GM18502 (cell line): ENCODE results near the gene HMGN3.
A peak's percentile ranks its signal among the peaks of the same experiment; 100 is the strongest.

Experiments used
- ATAC-seq: cut with Tn5 transposase; IDR thresholded peaks from one replicate; pipeline ENCODE4 v1.9.1; 2021; ENCODE audit warnings: mild to moderate bottlenecking; ENCODE audit not compliant: unreplicated experiment, poor library complexity

The HMGN3 gene

DNA sequence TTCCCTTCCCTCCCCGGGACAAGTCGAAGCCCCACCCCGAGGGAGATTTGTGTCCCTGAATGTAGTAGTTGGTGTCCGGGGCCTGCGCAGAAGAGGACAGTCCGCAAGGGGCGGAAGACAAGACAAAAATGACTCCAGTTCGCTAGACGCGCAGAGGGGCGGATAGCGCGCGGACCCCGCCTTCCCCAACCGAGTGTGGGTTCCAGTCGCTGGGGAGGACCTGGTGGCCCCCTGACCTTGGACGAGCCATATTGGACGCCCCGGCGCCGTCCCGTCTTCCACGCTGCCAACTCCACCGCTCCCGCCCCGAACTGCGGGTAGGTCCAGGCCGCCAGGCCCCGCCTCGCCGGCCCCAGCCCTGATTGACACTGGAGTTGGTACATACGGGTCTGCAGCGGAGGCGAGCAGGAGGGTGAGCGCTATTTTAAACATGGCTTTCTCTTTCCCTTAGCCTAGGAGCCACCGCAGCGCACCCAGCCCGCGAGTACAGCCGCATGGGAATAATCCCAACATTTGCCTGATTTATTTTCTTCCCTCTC lies 802 bp downstream of the HMGN3 start:
- peak; percentile 74 for ATAC-seq

DNA sequence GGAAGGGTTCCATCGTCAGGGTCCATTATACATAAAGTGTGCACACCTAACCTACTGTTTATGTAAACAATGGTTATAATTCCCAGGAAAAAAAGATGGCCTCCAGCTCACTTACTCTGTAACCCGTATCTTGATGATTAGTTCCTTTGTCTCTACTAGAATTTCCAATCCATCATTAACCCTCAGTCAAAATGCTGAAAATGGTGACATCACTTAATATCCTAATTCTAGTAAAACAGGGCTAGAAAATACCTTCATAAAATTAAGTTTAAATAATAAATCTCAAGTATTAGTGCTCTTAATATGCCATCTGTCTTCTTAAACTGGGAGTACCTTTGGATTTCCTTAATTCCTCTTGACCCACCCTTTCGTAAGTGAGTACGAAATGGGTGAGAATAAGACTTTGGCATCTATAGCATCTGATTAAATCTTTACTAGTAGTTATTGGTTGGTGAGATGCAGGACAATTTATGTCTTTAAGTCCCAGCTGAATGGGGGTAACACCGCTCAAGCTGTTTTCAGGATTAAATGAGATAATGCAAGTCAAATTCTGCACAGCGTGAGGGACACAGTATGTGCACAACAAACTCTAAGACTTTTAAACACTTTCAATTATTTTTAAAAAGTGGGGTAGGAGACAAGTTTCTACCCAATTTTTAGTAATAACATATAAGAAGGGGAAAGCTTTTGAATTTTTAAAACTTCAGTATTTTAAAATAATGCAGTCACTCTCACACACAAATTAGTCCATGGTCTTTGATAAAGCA lies 1.6 kb downstream of the HMGN3 start:
- ATAC-seq = no peak

DNA sequence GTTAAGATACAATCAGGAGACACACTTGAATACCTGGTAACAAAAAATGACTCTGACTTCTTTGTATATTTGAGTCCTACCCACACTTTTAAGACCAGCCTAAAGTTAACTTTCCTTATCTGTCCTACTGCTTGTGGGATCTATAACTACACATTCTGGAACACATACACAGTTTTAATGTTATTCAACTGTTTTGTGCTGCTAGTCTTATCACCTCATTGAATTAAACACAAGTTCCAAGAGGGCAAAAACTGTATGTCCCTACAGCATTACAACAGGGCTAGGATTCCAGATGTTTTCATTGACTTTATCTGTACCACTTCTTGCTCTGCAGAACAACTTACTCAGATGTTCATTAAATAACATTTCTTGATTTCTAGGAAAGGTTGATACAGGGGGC lies 2.8 kb downstream of the HMGN3 start:
- no peak for ATAC-seq

DNA sequence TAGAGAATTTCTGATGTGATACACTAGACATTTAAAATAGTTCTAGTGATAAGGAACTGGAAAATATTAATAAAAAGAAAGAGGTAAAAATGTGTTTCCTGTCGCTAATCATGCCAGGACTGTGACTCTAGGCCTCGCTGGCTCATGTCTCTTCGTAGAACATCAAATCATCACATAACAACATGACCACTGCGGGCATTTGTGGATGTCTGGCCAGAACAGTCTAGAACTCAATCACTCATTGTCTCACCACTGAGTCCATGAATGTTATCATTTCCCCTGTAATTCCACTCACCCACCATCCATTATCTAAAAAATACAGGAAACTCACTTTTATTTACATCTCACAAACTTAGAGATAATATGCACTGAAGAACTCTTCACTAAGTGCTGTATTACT lies 3.4 kb downstream of the HMGN3 start:
- ATAC-seq = no peak

DNA sequence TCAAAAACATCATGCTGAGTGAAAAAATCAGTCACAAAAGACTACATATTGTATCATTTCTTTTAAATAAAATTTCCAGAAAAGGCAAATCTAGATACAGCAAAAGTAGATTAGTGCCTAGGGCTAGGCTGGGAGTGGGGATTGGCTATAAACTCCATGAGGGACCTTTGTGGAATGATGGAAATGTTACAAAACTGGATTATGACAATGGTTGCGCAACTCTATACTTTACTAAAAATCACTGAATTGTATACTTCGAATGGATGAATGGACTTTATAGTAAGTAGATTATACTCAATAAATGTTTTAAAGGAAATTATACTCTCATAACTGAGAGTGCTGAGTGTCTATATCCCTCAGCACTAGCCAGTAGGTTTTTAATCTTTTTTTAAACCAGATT lies 4.3 kb downstream of the HMGN3 start:
- ATAC-seq = no peak

DNA sequence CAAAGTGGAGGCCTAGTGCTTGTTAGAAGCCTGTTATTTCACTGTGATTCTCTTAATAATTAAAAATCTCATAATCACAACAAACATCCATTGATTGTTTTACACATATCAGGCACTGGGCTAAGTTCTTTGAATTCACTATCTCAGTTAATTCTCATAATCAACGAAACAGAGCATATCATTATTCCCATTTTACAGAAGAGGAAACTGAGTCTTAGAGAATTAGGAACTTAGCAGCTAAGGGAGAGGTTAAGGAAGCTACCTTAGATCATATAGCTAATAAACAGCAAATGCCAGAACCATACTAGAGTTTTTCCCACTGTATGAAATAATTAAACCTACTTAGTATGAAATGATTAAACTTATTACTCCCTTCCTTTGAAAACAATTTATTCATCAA lies 7.0 kb downstream of the HMGN3 start:
- no peak for ATAC-seq

DNA sequence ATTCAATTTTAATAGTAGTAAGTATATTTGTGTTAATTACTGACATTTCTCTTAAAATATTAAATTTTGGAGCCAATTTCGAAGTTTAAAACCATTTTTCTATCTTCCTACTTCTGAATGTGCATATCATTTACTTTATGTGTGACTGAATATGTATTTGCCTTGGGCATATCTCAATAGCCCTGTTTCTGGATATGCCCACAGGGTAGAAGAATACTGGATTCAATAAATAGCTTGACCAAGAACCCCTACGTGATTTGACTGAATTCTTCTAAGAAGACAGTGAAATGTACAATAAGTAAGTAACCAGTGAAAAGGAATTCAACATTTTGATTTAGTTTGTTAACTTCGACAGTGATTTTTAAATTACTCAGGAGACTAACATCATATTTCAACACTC lies 7.8 kb downstream of the HMGN3 start:
- ATAC-seq = no peak

DNA sequence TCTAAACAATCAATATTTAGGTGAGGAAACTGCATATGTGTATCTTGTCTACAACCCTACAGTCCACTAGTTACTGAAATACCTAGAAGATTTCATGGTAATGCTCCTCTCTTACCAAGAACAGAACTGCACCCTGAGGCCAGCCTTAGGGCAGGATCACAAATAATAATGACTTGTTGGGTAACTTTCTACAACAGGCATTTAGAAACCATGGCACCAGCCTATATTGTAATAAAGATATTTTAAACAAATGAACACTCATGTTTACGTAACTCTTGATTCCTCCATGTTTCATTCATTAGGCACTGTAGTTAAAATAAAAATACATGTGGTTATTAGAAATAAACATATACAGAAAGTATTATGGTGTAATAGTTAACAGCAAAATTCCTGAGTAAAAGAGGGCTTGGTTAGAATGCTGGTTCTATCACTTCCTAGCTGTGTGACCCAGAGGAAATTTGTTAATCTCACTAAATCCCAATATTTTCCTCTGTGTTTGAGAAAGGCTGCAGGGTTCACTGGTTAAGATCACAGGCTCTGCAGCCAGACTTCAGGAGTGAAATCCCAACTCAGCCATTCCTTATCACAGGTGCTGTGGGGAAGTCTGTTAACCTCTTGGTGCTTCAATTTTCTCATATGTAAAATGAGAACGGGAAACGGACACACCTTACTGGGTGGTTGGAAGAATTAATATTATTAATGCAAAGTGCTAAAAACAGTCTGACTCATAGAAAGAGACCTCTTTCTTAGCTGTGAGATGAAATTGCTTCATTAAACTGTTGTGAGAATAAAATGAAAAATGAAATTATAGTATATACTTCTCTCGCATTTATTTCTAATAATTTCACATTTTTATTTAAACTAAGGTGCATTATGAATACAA lies 8.5 kb downstream of the HMGN3 start:
- ATAC-seq = no peak

DNA sequence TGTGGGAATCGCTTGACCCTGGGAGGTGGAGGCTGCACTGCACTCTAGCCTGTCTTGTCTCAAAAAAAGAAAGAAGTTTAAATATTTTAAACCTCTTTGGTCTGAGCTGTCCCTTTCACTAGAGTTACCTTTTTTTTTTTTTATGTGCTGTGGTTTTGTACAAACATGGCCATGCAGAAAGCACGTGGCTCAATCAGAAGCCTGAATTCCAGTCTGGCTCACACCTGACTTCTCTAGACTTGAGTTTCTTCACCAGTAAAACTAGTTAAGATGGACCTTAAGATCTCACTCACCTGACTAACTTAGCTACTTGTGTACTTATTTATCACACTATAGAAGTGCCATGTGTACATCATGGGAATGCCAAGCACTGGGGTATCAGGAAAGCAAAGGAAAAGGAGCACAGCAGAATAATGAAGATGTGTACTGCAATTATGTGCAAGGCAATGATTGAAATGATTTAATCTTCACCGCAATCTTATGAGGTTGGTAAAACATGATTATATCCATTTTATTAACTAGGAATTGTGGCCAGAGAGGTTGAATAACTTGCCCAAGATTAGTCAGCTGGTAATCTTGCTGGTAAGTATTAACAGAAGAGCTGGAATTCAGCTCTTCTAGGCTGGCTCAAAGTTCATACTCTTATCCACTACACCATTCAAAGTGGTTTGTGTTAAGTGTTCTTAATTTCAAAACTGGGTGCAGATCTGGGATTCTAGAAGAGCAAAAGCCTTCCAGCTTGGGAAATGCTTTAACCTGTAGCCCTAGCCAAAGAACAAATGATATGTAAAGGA lies 10.7 kb downstream of the HMGN3 start:
- no peak for ATAC-seq

DNA sequence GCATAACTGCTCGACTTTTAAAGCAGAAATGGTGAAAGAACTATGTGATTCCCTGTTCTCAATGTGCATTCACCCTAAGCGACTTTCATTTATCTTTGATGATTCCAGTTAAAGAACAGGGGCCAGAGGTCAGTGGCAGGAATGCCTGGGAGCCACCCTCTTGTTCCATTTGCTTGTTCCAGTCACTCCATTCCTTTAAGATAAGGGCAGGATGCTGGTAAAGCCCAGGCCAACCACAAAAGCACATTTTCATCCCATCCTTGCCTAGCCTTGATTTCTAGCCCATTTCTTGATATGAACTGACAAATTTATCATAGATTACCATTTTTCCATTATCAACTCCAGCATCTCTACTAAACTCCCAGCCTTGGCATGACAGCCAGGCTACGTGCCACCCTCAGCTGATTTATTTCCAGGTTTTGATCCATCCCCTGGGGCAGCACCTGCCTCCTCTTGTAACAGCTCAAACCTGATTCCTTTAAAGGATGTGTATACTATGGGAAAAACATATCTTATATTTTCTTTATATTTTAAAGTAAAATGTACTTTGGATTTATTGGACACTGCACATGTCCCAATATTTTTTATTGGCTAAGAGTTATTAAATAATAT lies 19.2 kb downstream of the HMGN3 start:
- no peak for ATAC-seq

DNA sequence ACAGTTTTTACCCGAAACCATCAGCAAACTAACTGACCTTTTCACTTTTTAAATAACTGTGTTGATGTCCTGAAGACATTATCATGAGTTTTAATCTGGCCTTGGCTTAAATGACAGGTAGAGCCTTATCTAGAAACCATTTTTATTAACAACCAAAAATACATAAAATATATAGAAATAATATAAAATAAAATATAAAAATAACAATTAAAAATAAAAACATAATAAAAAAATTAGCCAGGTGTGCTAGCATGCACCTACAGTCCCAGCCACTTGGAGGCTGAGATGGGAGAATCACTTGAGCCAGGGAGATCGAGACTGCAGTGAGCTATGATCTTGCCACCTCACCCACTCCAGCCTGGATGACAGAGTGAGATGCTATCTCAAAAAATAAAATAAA lies 21.6 kb downstream of the HMGN3 start:
- ATAC-seq = no peak

DNA sequence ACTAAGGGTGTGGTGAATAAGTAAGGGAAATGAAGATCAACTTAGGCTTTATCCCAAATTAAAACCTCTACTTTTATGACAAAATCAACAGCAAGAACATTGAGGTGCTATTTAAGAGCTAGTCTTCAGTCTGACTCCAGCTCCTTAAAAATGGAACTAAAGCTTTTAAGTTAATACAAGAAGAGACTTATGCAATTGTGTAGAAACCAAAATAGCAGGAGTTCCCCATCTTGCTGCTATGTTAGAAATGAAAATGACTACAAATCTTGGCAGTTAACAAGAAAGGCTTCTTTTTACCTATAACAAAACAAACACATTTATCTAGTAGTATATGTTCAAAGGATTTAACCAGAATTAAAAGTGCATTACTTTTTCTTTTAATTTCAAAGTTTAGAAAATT lies 25.7 kb downstream of the HMGN3 start:
- no peak for ATAC-seq

DNA sequence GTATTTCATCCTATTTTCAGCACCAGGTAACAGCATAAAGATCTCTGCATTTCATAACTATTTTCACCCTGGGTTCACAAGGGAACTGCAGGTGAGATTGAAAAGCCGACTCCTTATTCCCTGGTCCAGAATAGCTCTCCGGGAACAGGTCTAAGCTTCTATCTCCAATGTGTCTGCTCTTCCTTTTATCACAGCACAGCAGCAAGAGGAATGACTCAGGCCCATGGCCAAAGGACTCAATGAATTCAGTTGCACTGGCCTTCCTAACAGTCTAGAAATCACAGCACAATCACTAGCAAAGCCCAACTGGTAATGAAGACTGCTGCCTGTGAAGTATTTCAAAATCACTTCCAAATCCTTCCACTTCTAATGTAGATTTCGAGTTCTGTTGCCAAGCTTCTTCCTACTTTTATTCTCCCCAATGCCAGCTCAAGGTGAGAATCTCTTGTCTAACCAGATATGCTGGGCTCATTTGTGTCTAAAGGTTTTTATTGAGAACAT lies 30.7 kb downstream of the HMGN3 start:
- ATAC-seq = no peak

DNA sequence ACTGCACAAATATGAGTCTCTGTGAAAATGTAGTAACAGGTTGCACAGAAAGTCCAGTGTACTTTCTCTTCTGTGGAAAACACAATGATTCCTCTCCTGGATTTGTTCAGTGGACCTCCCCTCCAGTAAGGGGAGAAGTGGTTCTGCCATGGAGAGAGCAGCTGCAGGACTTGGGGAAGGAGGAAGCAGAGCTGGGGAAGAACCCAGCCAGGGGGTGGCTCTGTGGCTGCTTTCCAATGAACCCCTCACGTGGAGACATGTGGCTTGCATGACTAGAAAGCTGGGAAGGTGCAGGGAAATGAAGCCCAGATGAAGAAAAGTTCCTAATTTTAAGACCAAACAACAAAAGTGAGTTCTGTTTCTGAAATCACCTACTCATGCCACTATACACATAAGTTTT lies 31.9 kb downstream of the HMGN3 start:
- ATAC-seq = no peak

DNA sequence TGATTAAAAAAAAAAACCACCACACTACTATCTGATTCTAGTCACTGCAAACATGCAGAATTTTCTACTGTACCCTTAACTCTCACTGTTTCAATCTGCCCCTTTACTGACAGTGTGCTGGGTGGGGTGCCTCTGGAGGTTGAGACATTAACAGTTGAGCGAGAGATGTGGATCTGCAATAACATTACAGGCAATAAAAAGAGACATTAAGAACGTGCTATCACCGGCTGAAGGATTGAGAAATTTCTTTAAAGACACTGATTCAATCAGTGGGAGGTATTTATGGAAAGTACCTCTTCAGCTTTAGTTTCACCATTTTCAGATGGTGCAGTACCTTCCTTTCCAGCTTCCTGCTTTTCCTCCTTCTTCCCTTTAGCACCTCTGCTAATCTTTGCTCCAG lies 32.5 kb downstream of the HMGN3 start:
- ATAC-seq = no peak

DNA sequence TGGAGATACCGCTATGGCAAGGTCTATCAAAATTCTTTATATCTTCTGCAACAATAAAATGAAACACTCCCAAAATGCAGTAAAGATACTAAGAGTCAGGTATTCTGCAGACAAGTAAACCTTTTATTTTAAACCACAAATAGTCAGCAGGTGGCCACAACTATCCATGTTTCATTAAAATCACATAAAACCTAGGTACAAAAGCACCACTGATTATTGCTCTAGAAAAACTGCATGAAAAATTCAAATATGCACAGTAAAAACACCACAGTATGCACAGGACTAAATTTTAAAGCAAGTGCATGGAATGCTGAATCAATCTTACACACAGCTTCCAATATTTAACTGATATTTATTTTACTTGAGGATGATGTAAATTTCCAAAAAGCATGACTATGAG lies 33.3 kb downstream of the HMGN3 start:
- no peak for ATAC-seq

DNA sequence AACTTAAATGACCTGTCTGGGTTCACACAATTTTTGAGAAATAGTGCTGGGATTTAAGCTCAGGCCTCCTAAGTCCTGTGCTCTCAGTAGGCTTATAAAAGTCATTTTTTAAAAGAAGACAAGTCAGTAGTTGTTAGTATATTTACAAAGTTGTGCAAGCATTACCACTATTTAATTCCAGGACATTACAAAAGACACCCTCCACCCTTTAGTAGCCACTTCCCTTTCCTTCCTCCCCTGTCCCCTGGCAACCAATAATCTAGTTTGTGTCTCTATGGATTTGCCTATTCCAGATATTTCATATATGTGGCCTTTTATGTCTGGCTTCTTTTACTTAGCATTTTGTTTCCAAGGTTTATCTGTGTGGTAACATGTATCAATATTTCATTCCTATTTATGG lies 37.6 kb downstream of the HMGN3 start:
- no peak for ATAC-seq

DNA sequence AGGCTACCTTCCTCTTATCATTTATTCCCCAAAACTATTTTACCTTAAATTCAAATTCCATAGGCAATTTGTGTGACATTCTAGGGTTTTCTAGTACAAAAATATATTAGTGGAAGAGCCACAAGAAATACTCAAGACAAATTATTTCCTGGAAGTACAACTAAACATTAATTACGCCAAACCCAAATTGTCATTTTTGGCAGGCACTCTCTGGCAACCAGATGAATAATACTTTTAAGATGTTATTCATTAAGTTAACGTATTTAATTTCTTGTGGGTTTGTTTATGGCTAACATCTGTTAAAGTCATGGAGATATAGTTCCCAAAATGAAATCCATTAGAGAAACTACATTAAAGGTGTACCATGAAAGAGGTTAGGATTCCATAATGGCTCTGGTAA lies 40.5 kb downstream of the HMGN3 start:
- ATAC-seq = no peak

DNA sequence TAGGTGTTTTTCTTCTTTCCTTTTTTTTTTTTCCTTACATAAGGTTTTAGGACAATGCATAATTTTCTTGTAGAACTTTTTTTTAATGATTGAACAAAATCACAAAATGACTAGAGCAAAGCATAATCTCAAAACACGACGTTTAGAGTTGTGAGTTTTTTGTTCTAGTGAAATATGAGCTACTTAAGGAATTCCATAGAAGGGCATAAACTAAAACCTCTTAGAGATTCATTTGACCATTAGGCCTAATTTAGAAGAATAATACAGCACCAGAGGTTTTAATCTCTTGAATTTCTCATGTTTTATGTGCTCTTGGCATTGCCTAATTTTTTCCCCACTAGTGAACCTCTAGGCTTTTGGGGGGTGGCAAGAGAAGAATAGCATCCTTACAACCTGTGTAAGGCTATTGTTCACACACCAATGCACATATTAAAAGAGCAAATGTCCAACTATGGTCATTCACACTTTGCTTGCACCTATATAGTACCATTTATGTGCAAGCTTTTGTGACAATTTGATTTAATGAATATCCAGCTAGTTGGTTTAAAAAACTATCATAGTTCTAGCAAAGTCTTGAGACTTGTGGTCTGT lies 44.6 kb downstream of the HMGN3 start:
- no peak for ATAC-seq
